HepG2 (cell line): Measurements from ENCODE around the gene NLE1. TPM values are rescaled to one million over a fixed set of nuclear protein-coding genes. Genes with fewer than 3 reads are reported as not detected.

ENCODE experiments used
- ATAC-seq: fragments of 200-7000 bp; cut with Tn5 transposase; 3 replicates; pipeline ENCODE4 v1.9.1; 2020; ENCODE audit warnings: mild to moderate bottlenecking, moderate library complexity
- BruUV-seq: library from RNA; stranded (reverse); fragments of 400-500 nt; replicated peaks from 2 replicates; lab custom pipeline; 2021; lab: Mats Ljungman, UMichigan
- CTCF ChIA-PET: fragments of 300-600 bp; formaldehyde crosslinking; extraction: SDS; loops from one replicate; lab custom pipeline; 2021; ENCODE audit warnings: low total read pairs, inconsistent platforms, low intra/inter-chr PET ratio; lab: Yijun Ruan, JAX
- POLR2A ChIA-PET: fragments of 350-600 bp; sonication (Branson Sonifier 250); formaldehyde crosslinking; loops from one replicate; lab custom pipeline; 2020; ENCODE audit warnings: antibody characterized with exemption, inconsistent platforms; lab: Yijun Ruan, JAX
- DNase-seq: peaks from one replicate; pipeline ENCODE4 v3.0.0-alpha.2; 2015; ENCODE audit warnings: low spot score
- FAIRE-seq: peaks from 3 replicates; lab custom pipeline; 2011; peaks lifted over from hg19 to GRCh38; lab: Jason Lieb, UNC
- H2AFZ ChIP-seq: one replicate; pipeline ENCODE4 v1.6.1; 2011; ENCODE audit warnings: low read length, inconsistent platforms
- H3K27ac ChIP-seq: fragments of 300-600 bp; 3 replicates; pipeline ENCODE4 v1.8.0; 2011; ENCODE audit warnings: mixed run types, mild to moderate bottlenecking, mixed read lengths, low read length, inconsistent platforms; ENCODE audit not compliant: insufficient read depth; ENCODE audit errors: extremely low read length
- H3K27me3 ChIP-seq, 2 experiments: fragments of 200-600 bp in 1 of 2; 2 replicates in 1 of 2; 3 replicates in 1 of 2; pipeline versions ENCODE4 v1.6.0 to v1.8.0; 2011; ENCODE audit warnings: low read length in 2 of 2, mild to moderate bottlenecking in 2 of 2, moderate library complexity in 2 of 2, inconsistent platforms in 1 of 2; ENCODE audit not compliant: insufficient read depth in 2 of 2, control insufficient read depth in 1 of 2
- H3K36me3 ChIP-seq, 2 experiments: fragments of 200-600 bp in 1 of 2; replicated peaks in 1 of 2; 2 replicates in 1 of 2; 3 replicates in 1 of 2; pipeline versions ENCODE4 v1.5.1 to v1.8.0; 2011; ENCODE audit warnings: low read length in 2 of 2, inconsistent platforms in 1 of 2; ENCODE audit not compliant: insufficient read depth in 2 of 2, control insufficient read depth in 1 of 2
- H3K4me1 ChIP-seq: 2 replicates; pipeline ENCODE4 v1.5.1; 2012; ENCODE audit warnings: low read length, inconsistent platforms; ENCODE audit not compliant: insufficient read depth
- H3K4me2 ChIP-seq: 2 replicates; pipeline ENCODE4 v1.6.0; 2011; ENCODE audit warnings: low read depth, low read length, inconsistent platforms
- H3K4me3 ChIP-seq, 3 experiments: fragments of 200-600 bp in 1 of 3; sonication (generic), shearing (Covaris generic) in 1 of 3; replicated peaks in 1 of 3; 2 replicates each; pipeline ENCODE4 v1.5.1; 2011 to 2016; ENCODE audit warnings: low read length in 3 of 3, inconsistent platforms in 2 of 3, low read depth in 2 of 3, mild to moderate bottlenecking in 2 of 3, control low read depth in 1 of 3, mixed read lengths in 1 of 3; ENCODE audit not compliant: insufficient read depth in 1 of 3
- H3K79me2 ChIP-seq: one replicate; pipeline ENCODE4 v1.6.1; 2011; ENCODE audit warnings: low read length, inconsistent platforms; ENCODE audit not compliant: insufficient read depth
- H3K9ac ChIP-seq: 2 replicates; pipeline ENCODE4 v1.6.0; 2011; ENCODE audit warnings: mild to moderate bottlenecking, low read depth, low read length, inconsistent platforms; ENCODE audit not compliant: insufficient read depth
- H3K9me3 ChIP-seq: 2 replicates; pipeline ENCODE4 v1.5.1; 2012; ENCODE audit warnings: mild to moderate bottlenecking, low read length
- H4K20me1 ChIP-seq: 2 replicates; pipeline ENCODE4 v1.6.0; 2011; ENCODE audit warnings: inconsistent platforms, mild to moderate bottlenecking, low read length, moderate library complexity; ENCODE audit not compliant: insufficient read depth
- ARID5B ChIP-seq: IDR thresholded peaks from 2 replicates; pipeline ENCODE4 v1.4.0; 2020; ENCODE audit warnings: mild to moderate bottlenecking, missing genetic modification reagents
- ESRRA ChIP-seq: sonication (generic); formaldehyde crosslinking; IDR thresholded peaks from 2 replicates; pipeline ENCODE4 v1.5.1; 2020; ENCODE audit warnings: mild to moderate bottlenecking, low read depth, missing genetic modification reagents
- MAFK ChIP-seq, 2 experiments: IDR thresholded peaks in 1 of 2; conservative IDR thresholded peaks in 1 of 2; 2 replicates each; pipeline ENCODE4 v1.6.1; 2011; ENCODE audit warnings: improper control_type of control experiment in 2 of 2, low read length in 2 of 2
- POLR2AphosphoS2 ChIP-seq: IDR thresholded peaks from 2 replicates; pipeline ENCODE4 v1.6.1; 2011; ENCODE audit warnings: low read depth, low read length, improper control_type of control experiment
- RARA ChIP-seq: IDR thresholded peaks from 2 replicates; pipeline ENCODE4 v1.6.1; 2016; ENCODE audit warnings: missing genetic modification reagents, missing compliant biosample characterization
- SOX13 ChIP-seq, 3 experiments: fragments of 450-650 bp in 1 of 3; sonication (generic) in 1 of 3; formaldehyde crosslinking in 1 of 3; IDR thresholded peaks in 2 of 3; conservative IDR thresholded peaks in 1 of 3; 2 replicates each; pipeline versions ENCODE4 v1.5.0 to v1.6.1; 2016 to 2020; ENCODE audit warnings: antibody characterized with exemption in 1 of 3, mild to moderate bottlenecking in 1 of 3, missing compliant biosample characterization in 1 of 3, missing genetic modification reagents in 1 of 3, moderate library complexity in 1 of 3
- ZNF24 ChIP-seq: fragments of 450-650 bp; IDR thresholded peaks from 2 replicates; pipeline ENCODE4 v1.6.1; 2017; ENCODE audit warnings: antibody characterized with exemption, mild to moderate bottlenecking
- ZNF562 ChIP-seq: sonication (generic); formaldehyde crosslinking; IDR thresholded peaks from 2 replicates; pipeline ENCODE4 v1.8.0; 2022; ENCODE audit warnings: missing genetic modification reagents, borderline replicate concordance
- ZNF710 ChIP-seq: sonication (generic); formaldehyde crosslinking; IDR thresholded peaks from 2 replicates; pipeline ENCODE4 v1.5.0; 2020; ENCODE audit warnings: mild to moderate bottlenecking, missing genetic modification reagents, borderline replicate concordance
- WGBS: methylation state at CpG from one replicate; pipeline ENCODE4 v1.1.6; 2017; ENCODE audit warnings: low lambda C conversion rate; 5-methylcytosine and 5-hydroxymethylcytosine counted together
- in situ Hi-C: cut with HindIII; loops from 2 replicates; pipeline ENCODE4 v1.10.0; 2017; ENCODE audit warnings: low pct_unique_long_range_greater_than_20kb; ENCODE audit not compliant: extremely low pct_ligation_motif_present
- intact Hi-C: fragments of 100-400 bp; cut with micrococcal nuclease; formaldehyde crosslinking; loops from one replicate; pipeline ENCODE4 v1.10.0; 2022; ENCODE audit not compliant: unreplicated experiment
- polyA plus RNA-seq, 8 experiments: library from polyadenylated mRNA; depleted of rRNA in 3 of 8; stranded (reverse) in 7 of 8; unstranded in 1 of 8; fragments of >200 nt; fragmentation: Illumina TruSeq in 4 of 8; extraction: Trizol in 4 of 8; gene quantifications; 2 replicates each; pipeline versions ENCODE4 v1.2.1 to v1.2.3, GENCODE V29; 2011 to 2016; ENCODE audit warnings: low read depth in 4 of 8, missing spikeins in 1 of 8, mixed read lengths in 1 of 8; ENCODE audit not compliant: insufficient read depth in 1 of 8
- total RNA-seq, 5 experiments: library from RNA; depleted of rRNA; stranded (reverse); fragments of >200 nt; fragmentation: Illumina TruSeq; extraction: Trizol; gene quantifications; 2 replicates each; pipeline ENCODE4 v1.2.3, GENCODE V29; 2016; ENCODE audit warnings: low read depth in 1 of 5

The NLE1 gene
- total and polyA plus RNA-seq, 2 of the 13 experiments (the other 11 are each of a cell fraction or from before 2014, with no cell fraction given) = 20.3 to 34.5 TPM

GRCh38 chr17:35147375-35147905 lies 5.3 kb upstream of the NLE1 start, which contains the start of gene UNC45B:
Gene UNC45B (plus strand): TSS chr17:35147817. CDS start chr17:35148264, 447 bp downstream.
- in situ Hi-C loops (no loop called here), intact Hi-C loops (no loop called here)
- Histone ChIP-seq H2AFZ (no peak within 1 kb of the TSS), H3K36me3 (no peaks in the 10 kb centered on the region), H3K9ac (no peak within 1 kb of the TSS), H3K9me3 (no peaks in the 10 kb centered on the region), H3K27me3 (peaks cover 8 to 34% of the 10 kb centered on the region in 2 experiments; a peak in 3 of 5 replicates), H4K20me1 (no peaks in the 10 kb centered on the region), H3K79me2 (no peaks in the 10 kb centered on the region), H3K27ac (no peak within 1 kb of the TSS)
- ATAC-seq (no peak; the same call in 2 of the 3 replicates), DNase-seq (no peak)
- WGBS = 46% methylated on average over 2 of the region's 4 CpGs
- BruUV-seq = no TSS peak
- CTCF ChIA-PET = no interaction called here
- TF ChIP-seq POLR2AphosphoS2 = no peak
- TF ChIP-seq, all 625 proteins: peak for 0
- Histone ChIP-seq H3K4me2 (no peak within 1 kb of the TSS), H3K4me1 (peaks cover 31% of the 10 kb centered on the region), H3K4me3 (no peak within 1 kb of the TSS)
- no peak for FAIRE-seq
- POLR2A ChIA-PET = interaction anchor here (1.3 kb wide), 1 partner anchor 17 kb away, joined by 4 read pairs; no protein-coding TSS in a partner anchor

- FAIRE-seq (no peak), ATAC-seq (no peak), DNase-seq (peak; percentile 69)
- Histone ChIP-seq H3K27me3 (peaks cover 8 to 34% of the 10 kb centered on the region in 2 experiments; a peak in 3 of 5 replicates), H3K79me2 (peaks cover 6% of the 10 kb centered on the region), H2AFZ (no peak overlapping the region), H3K9ac (no peak overlapping the region), H4K20me1 (no peaks in the 10 kb centered on the region), H3K4me2 (peak overlapping the region; percentile 9; the same call in 1 of the 2 replicates), H3K27ac (no peak overlapping the region), H3K9me3 (no peaks in the 10 kb centered on the region), H3K4me1 (peaks cover 31% of the 10 kb centered on the region), H3K36me3 (no peaks in the 10 kb centered on the region), H3K4me3 (no peak overlapping the region)
- CTCF ChIA-PET = no interaction called here
- TF ChIP-seq ZNF24 = peak; percentile 62; the same call in 1 of the 2 replicates
- 0 out of 2 replicates have a peak, but pooled peaks have one; percentile 11 for TF ChIP-seq ARID5B (CRISPR knock-in tag)
- TF ChIP-seq ESRRA = peak; percentile 81
- TF ChIP-seq SOX13 (IDR thresholded peaks at IDR 0.05) = no peak
- TF ChIP-seq SOX13 (CRISPR knock-in tag; conservative IDR thresholded peaks at IDR 0.05 in 1 of 2, IDR thresholded peaks at IDR 0.05 in 1 of 2) = peak in 1 of 2 experiments; percentile 32; a peak in 1 of 4 replicates
- no peak for TF ChIP-seq ZNF562
- peak; percentile 24; the same call in 1 of the 2 replicates for TF ChIP-seq ZNF710
- TF ChIP-seq RARA (CRISPR knock-in tag) = no peak
- 0 out of 4 replicates have a peak, but pooled peaks of 1 of the 2 experiments have one; percentile 16 for TF ChIP-seq MAFK (conservative IDR thresholded peaks at IDR 0.05 in 1 of 2, IDR thresholded peaks at IDR 0.05 in 1 of 2; ENCODE audit: low read length in 2 of 2)
- POLR2A ChIA-PET = no interaction called here
- no TSS peak for BruUV-seq
- in situ Hi-C loops (no loop called here), intact Hi-C loops (no loop called here)
- 11% methylated on average over 4 of the region's 4 CpGs for WGBS
These were observed 4.2 kb upstream of the NLE1 start for GRCh38 chr17:35146214-35146833.
